ENCODE data around the gene PDGFC.
A peak's percentile ranks its signal among the peaks of the same experiment; 100 is the strongest.

PDGFC gene

GRCh38 chr4:156948738-156949137 is 22.9 kb downstream of the PDGFC start:
- no peak for TF ChIP-seq CTCF (IDR thresholded peaks at IDR 0.05; ENCODE audit: low read length, missing control alignments)
- H3K4me3 ChIP-seq (replicated peaks; ENCODE audit: low read depth, low read length) = no peak overlapping the region
- DNase-seq (ENCODE audit: low read depth) = no peak

- DNase-seq (ENCODE audit: low read depth) = peak; percentile 53
- no peak for TF ChIP-seq CTCF (IDR thresholded peaks at IDR 0.05; ENCODE audit: low read length, missing control alignments)
- H3K4me3 ChIP-seq (replicated peaks; ENCODE audit: low read depth, low read length) = no peak overlapping the region
These were observed 23.5 kb downstream of the PDGFC start for GRCh38 chr4:156948133-156948532.

GRCh38 chr4:156946516-156947424 is 24.8 kb downstream of the PDGFC start:
- TF ChIP-seq CTCF (IDR thresholded peaks at IDR 0.05; ENCODE audit: low read length, missing control alignments) = no peak
- DNase-seq (ENCODE audit: low read depth) = peak; percentile 93
- no peak overlapping the region for H3K4me3 ChIP-seq (replicated peaks; ENCODE audit: low read depth, low read length)

GRCh38 chr4:156945532-156945931 is 26.1 kb downstream of the PDGFC start:
- DNase-seq (ENCODE audit: low read depth) = no peak
- TF ChIP-seq CTCF (IDR thresholded peaks at IDR 0.05; ENCODE audit: low read length, missing control alignments) = no peak
- H3K4me3 ChIP-seq (replicated peaks; ENCODE audit: low read depth, low read length) = no peak overlapping the region

- TF ChIP-seq CTCF (IDR thresholded peaks at IDR 0.05; ENCODE audit: low read length, missing control alignments) = no peak
- no peak overlapping the region for H3K4me3 ChIP-seq (replicated peaks; ENCODE audit: low read depth, low read length)
- DNase-seq (ENCODE audit: low read depth) = no peak
These were observed 28.6 kb downstream of the PDGFC start for GRCh38 chr4:156942991-156943390.

- peak; percentile 93 for DNase-seq (ENCODE audit: low read depth)
- no peak for TF ChIP-seq CTCF (IDR thresholded peaks at IDR 0.05; ENCODE audit: low read length, missing control alignments)
- peak overlapping the region; percentile 4 for H3K4me3 ChIP-seq (replicated peaks; ENCODE audit: low read depth, low read length)
These were observed 29.6 kb downstream of the PDGFC start for GRCh38 chr4:156941940-156942548.

Data from fibroblast of pulmonary artery (primary cell).